Aorta (tissue), 5 donors: ENCODE measurements around the gene MACROD2. TPM values are rescaled to one million over a fixed set of nuclear protein-coding genes. Genes with fewer than 3 reads are reported as not detected.

ENCODE experiments used
- ATAC-seq: fragments of 200-7000 bp; cut with Tn5 transposase; one replicate; pipeline ENCODE4 v1.9.1; 2022; ENCODE audit warnings: moderate library complexity; ENCODE audit not compliant: low FRiP score
- DNase-seq, 2 donors: peaks; one replicate each; pipeline ENCODE4 v3.0.0-alpha.2; 2020
- H3K27ac ChIP-seq, 2 donors: one replicate each; pipeline ENCODE4 v1.5.1; 2013; ENCODE audit warnings: low read length in 2 of 2, mild to moderate bottlenecking in 2 of 2, moderate library complexity in 2 of 2, control low read depth in 1 of 2, inconsistent platforms in 1 of 2, low read depth in 1 of 2
- H3K27me3 ChIP-seq, 2 donors: one replicate each; pipeline ENCODE4 v1.6.1; 2013; ENCODE audit warnings: control low read depth in 1 of 2, low read length in 1 of 2, mild to moderate bottlenecking in 1 of 2, moderate library complexity in 1 of 2; ENCODE audit not compliant: insufficient read depth in 2 of 2, control insufficient read depth in 1 of 2
- H3K36me3 ChIP-seq, 2 donors: one replicate each; pipeline ENCODE4 v1.6.1; 2013; ENCODE audit warnings: control low read depth in 1 of 2, low read length in 1 of 2, mild to moderate bottlenecking in 1 of 2; ENCODE audit not compliant: insufficient read depth in 2 of 2, control insufficient read depth in 1 of 2
- H3K4me1 ChIP-seq, 2 donors: one replicate each; pipeline ENCODE4 v1.6.1; 2013; ENCODE audit warnings: low read length in 2 of 2, control low read depth in 1 of 2, mild to moderate bottlenecking in 1 of 2, moderate library complexity in 1 of 2; ENCODE audit not compliant: insufficient read depth in 2 of 2, control insufficient read depth in 1 of 2
- H3K4me3 ChIP-seq, 2 donors: one replicate each; pipeline ENCODE4 v1.5.1; 2013; ENCODE audit warnings: low read length in 2 of 2, control low read depth in 1 of 2, mild to moderate bottlenecking in 1 of 2
- H3K9me3 ChIP-seq: one replicate; pipeline ENCODE4 v1.6.1; 2013; ENCODE audit warnings: mild to moderate bottlenecking, low read length; ENCODE audit not compliant: control insufficient read depth
- WGBS, 2 donors: extraction: QIAGEN DNeasy Blood & Tissue Kit; methylation state at CpG; one replicate each; pipeline ENCODE4 v1.1.7; 2013; 5-methylcytosine and 5-hydroxymethylcytosine counted together
- intact Hi-C, 2 donors: fragments of 100-400 bp; cut with DNase I; formaldehyde crosslinking; loops; one replicate each; pipeline versions ENCODE4 v1.14.2 to v1.15.0; 2022
- polyA plus RNA-seq, 2 donors: library from polyadenylated mRNA; stranded (reverse); fragments of 200-250 nt; gene quantifications; one replicate each; pipeline ENCODE4 v1.2.3, GENCODE V29; 2013
- total RNA-seq, 2 donors: library from RNA; stranded (reverse); fragmentation: NEBNext Ultra II Directional; extraction: Animal tissue kit (Norgen Biotek cat#: 25700); gene quantifications; one replicate each; pipeline ENCODE4 v1.2.1, GENCODE V29; 2021
- donor health status: healthy with polysubstance abuse.
- donor health status: Bipolar disorder and iron deficiency.
- donor health status: DM: no; HTN: no; CAD: no.
- donor health status: DM: no; HTN: no; CAD: no.
- donor health status: DM: yes; HTN: yes; CAD: no.

The MACROD2 gene
- total and polyA plus RNA-seq, 4 donors = 0.90 to 11.2 (median 4.8) TPM

DNA sequence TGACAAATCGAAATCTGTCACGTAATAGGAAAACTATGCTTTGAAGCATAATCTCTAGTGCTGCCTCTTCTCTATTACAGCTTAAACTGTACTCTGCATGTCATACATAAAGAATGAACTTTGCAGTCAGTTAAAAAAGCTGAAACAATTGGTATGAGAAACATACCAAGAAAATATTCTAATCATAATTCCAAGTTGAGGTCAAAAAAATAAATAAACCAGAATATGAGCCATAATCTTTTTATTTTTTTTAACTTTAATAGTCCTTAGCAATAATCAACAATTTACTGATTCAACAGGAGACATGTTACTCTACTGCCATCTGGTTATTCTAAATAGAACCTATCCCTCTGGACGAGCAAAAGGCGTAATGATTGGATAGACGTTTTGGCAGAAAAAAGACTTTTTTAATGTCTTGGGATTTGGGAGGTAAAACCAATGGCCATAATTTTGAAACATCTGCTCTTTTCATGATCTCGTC, 566.5 kb downstream of the MACROD2 start:
- intact Hi-C loops = no loop called here
- 68 to 72% methylated on average over 6 of the region's 6 CpGs for WGBS, 2 donors
- H3K4me3 ChIP-seq = no peak overlapping the region

DNA sequence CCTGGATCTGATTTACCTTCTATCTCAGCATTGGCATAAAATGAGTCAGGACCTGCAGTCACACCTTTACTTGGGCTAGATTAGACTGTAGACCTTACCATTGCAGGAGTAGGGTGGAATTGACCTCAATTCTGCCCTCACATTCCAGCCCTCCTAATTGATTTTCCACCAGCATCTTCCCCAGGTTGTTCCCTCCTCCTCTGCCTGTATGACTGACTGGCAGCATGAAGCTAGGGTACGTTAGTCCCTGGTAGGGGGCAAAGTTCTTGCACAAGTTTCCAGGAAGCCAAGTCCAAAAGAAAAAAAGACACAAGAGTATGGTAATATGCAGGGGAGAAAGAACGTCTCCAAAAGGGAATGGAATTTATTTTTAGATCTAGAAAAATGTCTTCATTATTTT, 567.7 kb downstream of the MACROD2 start:
- Histone ChIP-seq H3K4me3 (no peak overlapping the region), H3K4me1 (no peaks in the 10 kb centered on the region), H3K9me3 (no peaks in the 10 kb centered on the region), H3K27ac (no peak overlapping the region), H3K27me3 (no peaks in the 10 kb centered on the region), H3K36me3 (no peaks in the 10 kb centered on the region)
- ATAC-seq = no peak
- intact Hi-C loops = no loop called here
- 39 to 41% methylated on average over 2 of the region's 2 CpGs for WGBS, 2 donors
- no peak for DNase-seq

More for the DNA sequence above, 566.5 kb downstream of the MACROD2 start:
- Histone ChIP-seq H3K27me3 (no peaks in the 10 kb centered on the region), H3K9me3 (no peaks in the 10 kb centered on the region), H3K4me1 (no peaks in the 10 kb centered on the region), H3K36me3 (no peaks in the 10 kb centered on the region), H3K27ac (no peak overlapping the region)
- DNase-seq (no peak), ATAC-seq (no peak)

DNA sequence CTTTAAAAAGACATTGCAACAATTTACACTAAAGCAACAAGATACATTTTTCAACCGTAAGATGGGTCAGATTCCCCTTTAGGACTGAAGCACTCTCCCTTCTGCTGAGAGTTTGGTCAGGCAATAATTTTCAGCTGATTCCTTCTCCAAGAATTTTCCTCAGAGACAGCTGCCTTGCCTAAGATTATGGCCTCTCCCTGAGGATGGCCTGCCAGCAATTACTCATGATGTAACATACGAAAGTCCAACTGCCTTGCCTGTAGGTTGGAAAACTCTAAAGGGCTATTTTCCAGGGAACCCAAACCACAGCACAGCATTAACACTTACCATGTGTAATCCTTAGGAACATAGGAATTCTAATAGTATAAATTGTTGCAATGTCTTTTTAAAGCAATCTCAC, 571.2 kb downstream of the MACROD2 start:
- Histone ChIP-seq H3K4me3 (no peak overlapping the region), H3K9me3 (no peaks in the 10 kb centered on the region), H3K27ac (no peak overlapping the region), H3K27me3 (no peaks in the 10 kb centered on the region), H3K4me1 (no peaks in the 10 kb centered on the region), H3K36me3 (no peaks in the 10 kb centered on the region)
- DNase-seq = no peak
- intact Hi-C loops = no loop called here
- WGBS, 2 donors = 59 to 71% methylated on average over 2 of the region's 2 CpGs
- ATAC-seq = no peak

DNA sequence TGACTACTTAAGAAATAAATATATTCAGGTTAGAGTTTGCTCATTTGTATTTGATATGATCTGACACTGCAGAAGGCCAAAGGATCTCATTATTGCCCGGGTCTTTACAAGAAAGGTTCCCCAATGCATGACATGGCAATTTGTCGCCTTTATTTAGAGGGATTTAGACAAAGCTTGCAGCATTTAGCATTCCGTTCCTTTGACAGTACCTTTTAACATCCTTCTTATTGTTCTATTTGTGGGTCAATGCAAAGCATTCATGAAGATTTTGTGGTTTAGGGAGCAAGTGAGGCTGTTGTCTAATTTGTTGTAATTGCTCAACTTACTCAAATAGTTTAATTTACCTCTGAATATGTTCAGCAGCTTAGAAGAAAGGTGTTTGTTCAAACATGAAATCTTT, 572.9 kb downstream of the MACROD2 start:
- DNase-seq (no peak), ATAC-seq (no peak)
- 75 to 76% methylated on average over 3 of the region's 3 CpGs for WGBS, 2 donors
- no peaks in the 10 kb centered on the region for H3K36me3 ChIP-seq
- no peak overlapping the region for H3K4me3 ChIP-seq
- no peaks in the 10 kb centered on the region for H3K4me1 ChIP-seq
- no peak overlapping the region for H3K27ac ChIP-seq
- intact Hi-C loops = no loop called here
- H3K27me3 ChIP-seq = no peaks in the 10 kb centered on the region
- H3K9me3 ChIP-seq = no peaks in the 10 kb centered on the region

DNA sequence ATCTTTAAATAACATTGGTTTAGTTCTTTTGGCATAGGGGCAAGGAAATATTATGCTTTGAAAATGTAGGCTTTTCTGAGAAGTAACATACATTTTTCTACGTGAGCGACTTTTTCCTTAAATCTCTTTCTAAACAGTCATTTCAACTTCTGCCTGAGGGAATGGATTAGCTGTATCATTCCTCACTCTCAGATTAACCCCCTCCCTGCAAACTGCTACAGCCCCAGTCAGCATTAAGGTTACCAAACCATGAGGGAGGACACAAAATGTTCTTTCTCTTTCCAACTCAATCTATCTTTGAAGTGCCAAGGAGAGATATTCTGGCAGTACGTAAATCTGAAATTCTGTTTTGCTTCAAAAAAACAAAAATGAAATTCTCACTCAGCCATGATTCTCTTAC, 573.4 kb downstream of the MACROD2 start:
- intact Hi-C loops = no loop called here
- ATAC-seq = no peak

DNA sequence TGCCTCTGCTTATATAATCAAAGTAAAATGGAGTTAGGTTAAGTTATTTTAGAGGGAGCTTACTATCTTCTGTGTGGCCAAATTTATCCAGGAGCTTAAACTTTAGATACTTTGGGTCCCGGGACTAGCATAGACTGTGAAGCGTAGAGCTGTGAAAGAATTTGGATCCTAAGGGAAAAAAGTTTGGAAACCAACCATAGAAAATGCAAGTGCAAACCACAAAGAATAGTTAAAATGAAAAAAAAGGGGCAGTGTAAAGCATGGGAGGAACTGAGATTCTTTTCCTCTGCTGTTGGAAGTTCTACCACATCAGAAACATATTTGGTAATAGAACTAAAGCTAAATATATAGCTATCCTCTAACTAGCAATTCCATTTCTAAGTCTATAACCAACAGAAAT, 574.3 kb downstream of the MACROD2 start:
- Histone ChIP-seq H3K36me3 (no peaks in the 10 kb centered on the region), H3K4me1 (no peaks in the 10 kb centered on the region), H3K27ac (no peak overlapping the region), H3K4me3 (no peak overlapping the region), H3K9me3 (peaks cover 1% of the 10 kb centered on the region), H3K27me3 (no peaks in the 10 kb centered on the region)
- WGBS, 2 donors = 32% methylated on average over 2 of the region's 2 CpGs
- DNase-seq (no peak), ATAC-seq (no peak)
- intact Hi-C loops = no loop called here

More for the DNA sequence above, 573.4 kb downstream of the MACROD2 start:
- no peak overlapping the region for H3K27ac ChIP-seq
- H3K4me1 ChIP-seq = no peaks in the 10 kb centered on the region
- no peak overlapping the region for H3K4me3 ChIP-seq
- DNase-seq = no peak
- no peaks in the 10 kb centered on the region for H3K9me3 ChIP-seq
- H3K36me3 ChIP-seq = no peaks in the 10 kb centered on the region
- H3K27me3 ChIP-seq = no peaks in the 10 kb centered on the region
- WGBS, 2 donors = 24 to 40% methylated on average over 3 of the region's 3 CpGs

DNA sequence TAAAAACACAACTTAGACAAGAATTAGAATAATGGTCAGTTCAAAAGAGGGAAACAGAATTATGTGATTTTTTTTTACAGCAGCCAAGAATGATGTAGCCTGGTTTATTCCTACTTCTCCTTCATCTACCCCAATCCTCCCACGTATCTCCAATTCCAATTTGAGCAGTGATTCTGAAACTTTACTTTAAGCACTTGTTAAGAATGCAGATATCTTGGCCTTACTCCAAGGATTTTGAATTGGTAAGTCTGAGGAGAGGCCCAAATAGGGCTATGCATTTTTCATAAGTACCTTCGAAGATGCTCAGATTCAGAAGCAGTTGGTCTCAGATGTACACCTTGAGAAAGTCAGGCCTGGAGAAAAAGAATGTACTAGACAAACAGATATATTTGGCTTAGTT, 575.5 kb downstream of the MACROD2 start:
- Histone ChIP-seq H3K27me3 (no peaks in the 10 kb centered on the region), H3K4me1 (no peaks in the 10 kb centered on the region), H3K9me3 (peaks cover 1% of the 10 kb centered on the region), H3K36me3 (no peaks in the 10 kb centered on the region), H3K4me3 (no peak overlapping the region), H3K27ac (no peak overlapping the region)
- no peak for ATAC-seq
- no peak for DNase-seq
- 39 to 48% methylated on average over 2 of the region's 2 CpGs for WGBS, 2 donors
- intact Hi-C loops = no loop called here

DNA sequence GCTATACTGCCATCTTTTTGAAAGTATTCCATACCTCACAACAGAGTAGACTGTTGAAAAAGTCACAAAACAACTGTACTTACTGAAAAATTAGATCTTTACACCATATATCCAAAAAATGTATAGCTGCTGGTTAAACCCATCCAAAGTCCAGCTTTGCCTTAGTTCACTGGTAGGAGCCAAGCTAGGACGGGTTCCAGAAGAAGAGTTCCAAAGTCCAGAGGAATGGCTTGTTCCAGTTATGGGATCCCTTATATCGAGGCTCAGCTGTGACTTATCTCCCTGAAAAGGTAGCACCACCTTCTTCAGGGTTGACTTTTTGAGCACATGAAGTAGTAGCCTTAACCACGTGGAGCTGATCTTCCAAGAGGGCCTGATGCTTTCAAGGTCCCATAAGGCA, 578.4 kb downstream of the MACROD2 start:
- DNase-seq = no peak
- no peaks in the 10 kb centered on the region for H3K4me1 ChIP-seq
- WGBS, 2 donors = 85% methylated on average over 3 of the region's 3 CpGs
- no peaks in the 10 kb centered on the region for H3K36me3 ChIP-seq
- intact Hi-C loops = no loop called here
- H3K27me3 ChIP-seq = no peaks in the 10 kb centered on the region
- H3K9me3 ChIP-seq = peaks cover 1% of the 10 kb centered on the region
- no peak overlapping the region for H3K4me3 ChIP-seq
- ATAC-seq = no peak
- no peak overlapping the region for H3K27ac ChIP-seq

DNA sequence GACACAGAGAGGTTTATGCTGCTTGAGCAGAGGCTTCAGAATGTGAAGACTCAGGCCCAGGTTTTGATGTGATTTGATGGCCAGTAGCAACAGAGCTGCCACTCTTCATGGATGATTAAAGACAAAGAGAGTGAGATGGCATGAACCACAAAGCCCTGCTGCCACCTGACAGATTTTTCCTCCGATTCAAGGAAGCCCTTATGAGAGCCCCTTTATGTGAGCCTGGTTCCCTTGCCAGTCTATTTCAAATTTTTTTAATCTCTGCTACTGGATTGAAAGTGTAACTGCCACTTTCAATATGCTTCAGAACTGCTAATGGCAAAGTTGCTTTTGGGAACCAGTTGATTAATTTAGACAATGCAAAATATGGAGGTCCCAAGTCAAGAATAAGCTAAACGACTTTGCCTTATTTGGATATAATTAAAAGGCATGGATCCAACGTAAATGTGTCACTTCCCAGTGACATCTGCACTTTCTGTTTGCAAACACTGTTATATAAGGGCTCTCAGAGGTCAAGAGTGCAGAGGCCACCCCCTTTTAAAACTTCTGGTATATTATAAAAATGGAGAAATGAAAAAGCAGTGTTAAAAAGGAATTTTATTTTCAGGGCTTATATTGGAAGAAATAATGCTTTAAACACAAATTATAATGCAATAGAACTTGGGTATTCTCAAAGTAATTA, 581.0 kb downstream of the MACROD2 start:
- Histone ChIP-seq H3K36me3 (no peaks in the 10 kb centered on the region), H3K4me3 (no peak overlapping the region), H3K9me3 (peaks cover 1% of the 10 kb centered on the region), H3K4me1 (no peaks in the 10 kb centered on the region), H3K27me3 (no peaks in the 10 kb centered on the region), H3K27ac (no peak overlapping the region)
- DNase-seq (no peak), ATAC-seq (no peak)
- intact Hi-C loops = no loop called here
- 25 to 48% methylated on average over 3 of the region's 3 CpGs for WGBS, 2 donors
